HG02938 (cell line): Measurements from ENCODE around the gene BCL7B.
"Not testable (repeated sequence)": the region's sequence is repeated elsewhere in the genome, so short reads cannot be mapped to it uniquely, and the experiment has no call there.

Experiments used
- ATAC-seq: cut with Tn5 transposase; IDR thresholded peaks from one replicate; pipeline ENCODE4 v1.9.1; 2021; ENCODE audit warnings: mild to moderate bottlenecking, moderate library complexity; ENCODE audit not compliant: unreplicated experiment

BCL7B gene

GRCh38 chr7:73537051-73537450, 20.4 kb downstream of the BCL7B start:
- ATAC-seq: no peak

- ATAC-seq: no peak
Measured at GRCh38 chr7:73536479-73536878, 21.0 kb downstream of the BCL7B start.

GRCh38 chr7:73535918-73536317, 21.6 kb downstream of the BCL7B start:
- not testable (repeated sequence) for ATAC-seq

GRCh38 chr7:73533742-73534141, 23.7 kb downstream of the BCL7B start:
- ATAC-seq: no peak

- ATAC-seq: no peak
Measured at GRCh38 chr7:73532224-73532623, 25.3 kb downstream of the BCL7B start.

- ATAC-seq: no peak
Measured at GRCh38 chr7:73530800-73531199, 26.7 kb downstream of the BCL7B start.

GRCh38 chr7:73526896-73527821, 30.3 kb downstream of the BCL7B start:
- ATAC-seq: no peak

- ATAC-seq: not testable (repeated sequence)
Measured at GRCh38 chr7:73526158-73526494, 31.4 kb downstream of the BCL7B start.

GRCh38 chr7:73522105-73522872, 35.2 kb downstream of the BCL7B start, which contains the start of gene BAZ1B:
TSS of gene BAZ1B (minus strand) at chr7:73522293. CDS start at chr7:73521933, 360 bp downstream.
- peak; percentile 82 for ATAC-seq

- ATAC-seq: peak; percentile 26
Measured at GRCh38 chr7:73521636-73522104, 35.8 kb downstream of the BCL7B start.

GRCh38 chr7:73520673-73521635, 36.5 kb downstream of the BCL7B start:
- ATAC-seq: peak; percentile 0

- ATAC-seq: no peak
Measured at GRCh38 chr7:73519867-73520672, 37.4 kb downstream of the BCL7B start.

GRCh38 chr7:73518470-73518869, 39.0 kb downstream of the BCL7B start:
- ATAC-seq: no peak

GRCh38 chr7:73517241-73517995, 40.1 kb downstream of the BCL7B start:
- ATAC-seq: no peak

- no peak for ATAC-seq
Measured at GRCh38 chr7:73515178-73515577, 42.3 kb downstream of the BCL7B start.

GRCh38 chr7:73512018-73512780, 45.3 kb downstream of the BCL7B start:
- ATAC-seq: no peak

GRCh38 chr7:73509463-73509862, 48.0 kb downstream of the BCL7B start:
- no peak for ATAC-seq

- no peak for ATAC-seq
Measured at GRCh38 chr7:73507556-73507955, 49.9 kb downstream of the BCL7B start.
